Panc1 (cell line): ENCODE results near the gene RGS4. TPM values are rescaled to one million over a fixed set of nuclear protein-coding genes. Genes with fewer than 3 reads are reported as not detected.

Experiments
- ATAC-seq: fragments of 200-7000 bp; cut with Tn5 transposase; 2 replicates; pipeline ENCODE4 v1.9.1; 2020; ENCODE audit warnings: mild to moderate bottlenecking, moderate library complexity
- BruUV-seq: library from RNA; stranded (reverse); fragments of 400-500 nt; replicated peaks from 2 replicates; lab custom pipeline; 2021; lab: Mats Ljungman, UMichigan
- CTCF ChIA-PET: fragments of 300-600 bp; sonication (Branson Sonifier 250); formaldehyde crosslinking; loops from one replicate; lab custom pipeline; 2022; ENCODE audit warnings: antibody characterized with exemption; lab: Charles Lee
- POLR2A ChIA-PET: fragments of 300-600 bp; sonication (Branson Sonifier 250); formaldehyde crosslinking; loops from one replicate; lab custom pipeline; 2022; ENCODE audit warnings: antibody characterized with exemption; lab: Charles Lee
- DNase-seq: peaks from one replicate; pipeline ENCODE4 v3.0.0-alpha.2; 2010; ENCODE audit warnings: low read depth, low spot score
- H3K27ac ChIP-seq: 2 replicates; pipeline ENCODE4 v1.5.1; 2011; ENCODE audit warnings: mild to moderate bottlenecking, low read length, inconsistent platforms
- H3K27me3 ChIP-seq: fragments of 200-500 bp; sonication (Bioruptor generic); 2 replicates; pipeline ENCODE4 v1.6.0; 2014; ENCODE audit warnings: low read length, inconsistent platforms; ENCODE audit not compliant: control insufficient read depth, insufficient read depth
- H3K36me3 ChIP-seq: fragments of 200-500 bp; sonication (Bioruptor generic); 2 replicates; pipeline ENCODE4 v1.5.1; 2014; ENCODE audit warnings: inconsistent platforms, mild to moderate bottlenecking, low read length, moderate library complexity; ENCODE audit not compliant: control insufficient read depth, insufficient read depth
- H3K4me1 ChIP-seq: 2 replicates; pipeline ENCODE4 v1.5.1; 2011; ENCODE audit warnings: inconsistent platforms, mild to moderate bottlenecking, low read length, moderate library complexity; ENCODE audit not compliant: control insufficient read depth, insufficient read depth
- H3K4me3 ChIP-seq, 2 experiments: 2 replicates each; pipeline ENCODE4 v1.5.1; 2011 to 2012; ENCODE audit warnings: low read depth in 2 of 2, low read length in 2 of 2, mild to moderate bottlenecking in 2 of 2, inconsistent platforms in 1 of 2, moderate library complexity in 1 of 2
- H3K9me3 ChIP-seq: fragments of 200-500 bp; sonication (Bioruptor generic); 2 replicates; pipeline ENCODE4 v1.5.1; 2014; ENCODE audit warnings: low read depth, mild to moderate bottlenecking, inconsistent platforms, low read length, moderate library complexity; ENCODE audit not compliant: control insufficient read depth, insufficient read depth
- CTCF ChIP-seq: fragments of 450-650 bp; IDR thresholded peaks from 2 replicates; pipeline ENCODE4 v1.5.1; 2017; ENCODE audit warnings: mild to moderate bottlenecking
- POLR2AphosphoS5 ChIP-seq: IDR thresholded peaks from 2 replicates; pipeline ENCODE4 v1.6.1; 2012; ENCODE audit warnings: mild to moderate bottlenecking, low read depth, low read length, moderate library complexity
- REST ChIP-seq, 2 experiments: IDR thresholded peaks; 2 replicates each; pipeline ENCODE4 v1.6.1; 2011 to 2012; ENCODE audit warnings: low read depth in 2 of 2, control low read depth in 1 of 2, low read length in 1 of 2, mild to moderate bottlenecking in 1 of 2, moderate library complexity in 1 of 2; ENCODE audit not compliant: insufficient read depth in 1 of 2
- SIN3A ChIP-seq: IDR thresholded peaks from 2 replicates; pipeline ENCODE4 v1.6.1; 2012; ENCODE audit warnings: low read depth, mild to moderate bottlenecking, low read length, moderate library complexity, borderline replicate concordance; ENCODE audit not compliant: insufficient read depth
- TCF7L2 ChIP-seq: IDR thresholded peaks from 2 replicates; pipeline ENCODE4 v1.6.1; 2011; ENCODE audit warnings: mild to moderate bottlenecking, low read depth, low read length, inconsistent platforms
- in situ Hi-C: cut with HindIII; loops from 2 replicates; pipeline ENCODE4 v1.10.0; 2016; ENCODE audit warnings: low sequenced_read_pairs, low pct_unique_long_range_greater_than_20kb
- intact Hi-C: fragments of 100-400 bp; cut with micrococcal nuclease; formaldehyde crosslinking; loops from one replicate; pipeline ENCODE4 v1.10.0; 2022; ENCODE audit not compliant: unreplicated experiment
- total RNA-seq: library from RNA; stranded (reverse); gene quantifications from one replicate; pipeline ENCODE4 v1.2.1, GENCODE V29; 2021; ENCODE audit not compliant: unreplicated experiment

RGS4 gene
- total RNA-seq, 1 experiment from 2014 or later, result 0.26 TPM

- Histone ChIP-seq H3K4me1 (no peaks in the 10 kb centered on the region), H3K27me3 (no peaks in the 10 kb centered on the region), H3K27ac (no peak overlapping the region), H3K4me3 (no peak overlapping the region), H3K36me3 (no peaks in the 10 kb centered on the region), H3K9me3 (no peaks in the 10 kb centered on the region)
- CTCF ChIA-PET, result no interaction called here
- POLR2A ChIA-PET, result no interaction called here
- no peak for TF ChIP-seq REST (IDR thresholded peaks at IDR 0.05; ENCODE audit: insufficient read depth in 1 of 2, low read depth in 2 of 2, low read length in 1 of 2)
- TF ChIP-seq POLR2AphosphoS5, result no peak
- no peak for TF ChIP-seq CTCF
- no peak for TF ChIP-seq SIN3A
- TF ChIP-seq TCF7L2, result no peak
- in situ Hi-C loops, result no loop called here
- intact Hi-C loops, result no loop called here
- no peak for DNase-seq
- BruUV-seq, result no TSS peak
- no peak for ATAC-seq
These were observed 14.2 kb upstream of the RGS4 start for GRCh38 chr1:163055005-163055404.

- intact Hi-C loops, result no loop called here
- no peak for DNase-seq
- Histone ChIP-seq H3K27ac (no peak overlapping the region), H3K36me3 (no peaks in the 10 kb centered on the region), H3K4me1 (no peaks in the 10 kb centered on the region), H3K27me3 (no peaks in the 10 kb centered on the region), H3K4me3 (no peak overlapping the region), H3K9me3 (no peaks in the 10 kb centered on the region)
- in situ Hi-C loops, result no loop called here
- TF ChIP-seq CTCF (no peak), REST (IDR thresholded peaks at IDR 0.05; ENCODE audit: insufficient read depth in 1 of 2, low read depth in 2 of 2, low read length in 1 of 2) (no peak), TCF7L2 (no peak), POLR2AphosphoS5 (no peak), SIN3A (no peak)
- ChIA-PET CTCF (no interaction called here), POLR2A (no interaction called here)
- no peak for ATAC-seq
- BruUV-seq, result no TSS peak
These were observed 13.6 kb upstream of the RGS4 start for GRCh38 chr1:163055531-163055930.
